IMR-90 (cell line): Measurements from ENCODE around the gene PIGM. TPM values are rescaled to one million over a fixed set of nuclear protein-coding genes. Genes with fewer than 3 reads are reported as not detected.

Experiments
- ATAC-seq: fragments of 200-7000 bp; cut with Tn5 transposase; 2 replicates; pipeline ENCODE4 v1.9.1; 2020; ENCODE audit warnings: low read depth, mild to moderate bottlenecking, moderate library complexity
- Bru-seq: library from RNA; stranded (reverse); fragments of 400-500 nt; gene quantifications from one replicate; lab custom pipeline; 2021; lab: Mats Ljungman, UMichigan
- BruChase-seq, 2 experiments: library from RNA; stranded (reverse); fragments of 400-500 nt; gene quantifications; one replicate each; lab custom pipeline; 2021; lab: Mats Ljungman, UMichigan
- BruUV-seq: library from RNA; stranded (reverse); fragments of 400-500 nt; replicated peaks from 2 replicates; lab custom pipeline; 2021; lab: Mats Ljungman, UMichigan
- CTCF ChIA-PET: fragments of 300-600 bp; formaldehyde crosslinking; extraction: SDS; loops from one replicate; lab custom pipeline; 2021; ENCODE audit warnings: antibody characterized with exemption; lab: Yijun Ruan, JAX
- POLR2A ChIA-PET: fragments of 300-600 bp; sonication (Branson Sonifier 250); formaldehyde crosslinking; loops from one replicate; lab custom pipeline; 2022; ENCODE audit warnings: antibody characterized with exemption; ENCODE audit not compliant: unreplicated experiment; lab: Charles Lee
- DNase-seq: peaks from one replicate; pipeline ENCODE4 v3.0.0; 2013
- H2AFZ ChIP-seq: replicated peaks from 2 replicates; pipeline ENCODE3; 2013; ENCODE audit warnings: low read length, mild to moderate bottlenecking; ENCODE audit not compliant: poor library complexity
- H2AK5ac ChIP-seq: 2 replicates; pipeline ENCODE4 v1.6.1; 2013; ENCODE audit warnings: low read depth, low read length, inconsistent platforms
- H2AK9ac ChIP-seq: replicated peaks from 2 replicates; pipeline ENCODE3; 2013; ENCODE audit warnings: mild to moderate bottlenecking, low read depth, low read length, moderate library complexity; ENCODE audit not compliant: poor library complexity
- H2BK120ac ChIP-seq: 2 replicates; pipeline ENCODE4 v1.6.1; 2013; ENCODE audit warnings: low read depth, low read length, inconsistent platforms
- H2BK15ac ChIP-seq: 3 replicates; pipeline ENCODE4 v1.6.1; 2013; ENCODE audit warnings: low read depth, low read length, inconsistent platforms
- H2BK20ac ChIP-seq: 2 replicates; pipeline ENCODE4 v1.6.1; 2013; ENCODE audit warnings: low read depth, mild to moderate bottlenecking, inconsistent platforms, low read length, moderate library complexity
- H2BK5ac ChIP-seq: 2 replicates; pipeline ENCODE4 v1.6.1; 2013; ENCODE audit warnings: mild to moderate bottlenecking, low read depth, low read length, inconsistent platforms; ENCODE audit not compliant: poor library complexity, severe bottlenecking
- H3K14ac ChIP-seq: replicated peaks from 2 replicates; pipeline ENCODE4 v1.6.1; 2013; ENCODE audit warnings: low read depth, low read length, inconsistent platforms
- H3K18ac ChIP-seq: 2 replicates; pipeline ENCODE4 v1.6.1; 2013; ENCODE audit warnings: low read depth, low read length, control low read depth
- H3K23ac ChIP-seq: 2 replicates; pipeline ENCODE4 v1.6.1; 2013; ENCODE audit warnings: low read depth, low read length, inconsistent platforms
- H3K27ac ChIP-seq: 2 replicates; pipeline ENCODE4 v1.5.1; 2013; ENCODE audit warnings: mild to moderate bottlenecking, control low read depth, low read length; ENCODE audit not compliant: insufficient read depth
- H3K27me3 ChIP-seq: 2 replicates; pipeline ENCODE4 v1.6.1; 2013; ENCODE audit warnings: low read length; ENCODE audit not compliant: control insufficient read depth, insufficient read depth
- H3K36me3 ChIP-seq: 2 replicates; pipeline ENCODE4 v1.6.1; 2013; ENCODE audit warnings: low read length, mixed read lengths; ENCODE audit not compliant: control insufficient read depth, insufficient read depth
- H3K4ac ChIP-seq: 2 replicates; pipeline ENCODE4 v1.6.1; 2013; ENCODE audit warnings: low read depth, low read length, inconsistent platforms
- H3K4me1 ChIP-seq: 2 replicates; pipeline ENCODE4 v1.6.1; 2013; ENCODE audit warnings: low read length, mixed read lengths; ENCODE audit not compliant: control insufficient read depth, insufficient read depth
- H3K4me2 ChIP-seq: 2 replicates; pipeline ENCODE4 v1.6.1; 2013; ENCODE audit warnings: low read depth, mild to moderate bottlenecking, control low read depth, low read length, moderate library complexity
- H3K4me3 ChIP-seq: 2 replicates; pipeline ENCODE4 v1.5.1; 2013; ENCODE audit warnings: low read depth, mild to moderate bottlenecking, control low read depth, low read length, moderate library complexity; ENCODE audit not compliant: insufficient read depth
- H3K56ac ChIP-seq: 2 replicates; pipeline ENCODE4 v1.6.1; 2013; ENCODE audit warnings: low read length, inconsistent platforms; ENCODE audit not compliant: insufficient read depth; ENCODE audit errors: extremely low read depth
- H3K79me1 ChIP-seq, 2 experiments: 2 replicates each; pipeline ENCODE4 v1.6.1; 2013; ENCODE audit warnings: low read length in 2 of 2, inconsistent platforms in 1 of 2, low read depth in 1 of 2
- H3K9ac ChIP-seq: 2 replicates; pipeline ENCODE4 v1.6.1; 2013; ENCODE audit warnings: low read depth, low read length, control low read depth
- H3K9me1 ChIP-seq: 2 replicates; pipeline ENCODE4 v1.6.1; 2013; ENCODE audit warnings: low read length, inconsistent platforms; ENCODE audit not compliant: insufficient read depth
- H3K9me3 ChIP-seq: 2 replicates; pipeline ENCODE4 v1.6.1; 2013; ENCODE audit warnings: low read length; ENCODE audit not compliant: control insufficient read depth, insufficient read depth
- H4K20me1 ChIP-seq: 2 replicates; pipeline ENCODE4 v1.6.1; 2013; ENCODE audit warnings: low read length, inconsistent platforms; ENCODE audit not compliant: insufficient read depth
- H4K5ac ChIP-seq: 2 replicates; pipeline ENCODE4 v1.6.1; 2013; ENCODE audit warnings: mild to moderate bottlenecking, low read depth, low read length, control low read depth
- H4K8ac ChIP-seq, 2 experiments: 2 replicates each; pipeline ENCODE4 v1.6.1; 2013; ENCODE audit warnings: low read depth in 2 of 2, low read length in 2 of 2, control low read depth in 1 of 2, inconsistent platforms in 1 of 2
- H4K91ac ChIP-seq: 2 replicates; pipeline ENCODE4 v1.6.1; 2013; ENCODE audit warnings: low read depth, low read length, inconsistent platforms; ENCODE audit not compliant: insufficient read depth
- BHLHE40 ChIP-seq: fragments of 150-350 bp; IDR thresholded peaks from 2 replicates; pipeline ENCODE4 v1.6.1; 2016; ENCODE audit warnings: mild to moderate bottlenecking, low read depth, low read length
- ELK1 ChIP-seq: fragments of 150-350 bp; IDR thresholded peaks from 2 replicates; pipeline ENCODE4 v1.6.1; 2016; ENCODE audit warnings: low read depth, mild to moderate bottlenecking, low read length, moderate library complexity, borderline replicate concordance
- MAZ ChIP-seq: IDR thresholded peaks from 2 replicates; pipeline ENCODE4 v1.6.1; 2012; ENCODE audit warnings: low read depth, mild to moderate bottlenecking, low read length, improper control_type of control experiment, moderate library complexity, borderline replicate concordance
- USF2 ChIP-seq: fragments of 150-350 bp; IDR thresholded peaks from 2 replicates; pipeline ENCODE4 v1.6.1; 2017; ENCODE audit warnings: mild to moderate bottlenecking, antibody characterized with exemption, low read length, low read depth
- WGBS, 2 experiments: methylation state at CpG; one replicate each; pipeline versions ENCODE4 v1.1.5 to v1.1.7; 2013; ENCODE audit warnings: missing lambda C conversion rate in 2 of 2; ENCODE audit not compliant: insufficient read length in 1 of 2; ENCODE audit errors: extremely low coverage in 2 of 2; 5-methylcytosine and 5-hydroxymethylcytosine counted together
- dilution Hi-C: fragments of 300-500 bp; cut with HindIII; formaldehyde crosslinking; loops from one replicate; pipeline ENCODE4 v1.14.3; 2018; ENCODE audit warnings: low sequenced_read_pairs; ENCODE audit not compliant: unreplicated experiment
- in situ Hi-C: fragments of 300-500 bp; cut with MboI; formaldehyde crosslinking; loops from 3 replicates; pipeline ENCODE4 v1.14.3; 2019; ENCODE audit warnings: low sequenced_read_pairs, inconsistent platforms, mixed read lengths
- intact Hi-C: fragments of 100-400 bp; cut with micrococcal nuclease; formaldehyde crosslinking; loops from 2 replicates; pipeline ENCODE4 v1.10.0; 2022
- long read RNA-seq: library from polyadenylated mRNA; unstranded; transcript quantifications from one replicate; pipeline ENCODE4 v2.0.0, GENCODE V29; 2021; ENCODE audit not compliant: unreplicated experiment
- polyA plus RNA-seq, 3 experiments: library from polyadenylated mRNA; depleted of rRNA; stranded (reverse); fragments of >200 nt; gene quantifications; 2 replicates each; pipeline ENCODE4 v1.2.3, GENCODE V29; 2012; ENCODE audit warnings: low replicate concordance in 1 of 3
- total RNA-seq: library from RNA; depleted of rRNA; stranded (reverse); fragments of >200 nt; gene quantifications from 2 replicates; pipeline ENCODE4 v1.2.3, GENCODE V29; 2012; rRNA removed

PIGM gene
- 2.9 and 4.4 TPM in 2 replicates for total RNA-seq
- 2.8 and 2.9 TPM in 2 replicates for polyA plus RNA-seq (2012; rRNA removed)
- 1.6 TPM in 2 replicates for polyA plus RNA-seq (2012; cell fraction: cytosol; rRNA removed)
- 0.60 and 1.4 TPM in 2 replicates for polyA plus RNA-seq (2012; cell fraction: nucleus; rRNA removed; ENCODE audit: low replicate concordance)
- percentile 54 among the genes with signal in this experiment for Bru-seq, nascent RNA
- percentile 80 among the genes with signal in this experiment for BruChase-seq, experiment 1, labeled RNA remaining after a 6-hour chase
- percentile 78 among the genes with signal in this experiment for BruChase-seq, experiment 2, labeled RNA remaining after a 2-hour chase
- long read RNA-seq, full-length matches to known transcripts, result 12 of 12 reads
- long read RNA-seq, partial matches to known transcripts, result 0 of 12 reads
- long read RNA-seq, other reads (novel, unspliced or antisense), result 0 of 12 reads

- H3K9me3 ChIP-seq, result no peaks in the 10 kb centered on the region
- no peak within 1 kb of the TSS for H2BK20ac ChIP-seq
- peak within 1 kb of the TSS; percentile 70 for H2AK9ac ChIP-seq
- 0 out of 2 replicates have a peak within 1 kb of the TSS, but pooled peaks have one; percentile 10 for H3K18ac ChIP-seq
- 0 out of 2 replicates have a peak, but pooled peaks have one; percentile 22 for TF ChIP-seq BHLHE40
- no peak for TF ChIP-seq USF2
- TF ChIP-seq MAZ, result 0 out of 2 replicates have a peak, but pooled peaks have one; percentile 56
- TF ChIP-seq ELK1, result no peak
- H2BK5ac ChIP-seq, result no peak within 1 kb of the TSS
- H3K4me2 ChIP-seq, result peak within 1 kb of the TSS; percentile 96
- dilution Hi-C loops (no loop called here), intact Hi-C loops (loop anchor here (2.0 kb wide), 1 partner anchor 251 kb away; the partner anchor contains the start of gene DUSP23), in situ Hi-C loops (loop anchor here (10.0 kb wide), 1 partner anchor 247 kb away; the partner anchor contains the start of gene DUSP23)
- CTCF ChIA-PET, result interaction anchor here (0.6 to 2.0 kb wide), 5 partner anchors 15 to 54 kb away, joined by 3 to 7 read pairs (median 5); no protein-coding TSS in a partner anchor
- H3K9me1 ChIP-seq, result peaks cover 4% of the 10 kb centered on the region; the same call in 1 of the 2 replicates
- H2BK120ac ChIP-seq, result peak within 1 kb of the TSS; percentile 28; the same call in 1 of the 2 replicates
- peak within 1 kb of the TSS; percentile 68 to 82 for H4K8ac ChIP-seq
- H3K9ac ChIP-seq, result peak within 1 kb of the TSS; percentile 88
- peak within 1 kb of the TSS; percentile 43 for H4K5ac ChIP-seq
- peak within 1 kb of the TSS; percentile 91 for H3K4me3 ChIP-seq
- peak; percentile 95 for ATAC-seq
- no peak within 1 kb of the TSS for H2AK5ac ChIP-seq
- H2BK15ac ChIP-seq, result no peak within 1 kb of the TSS
- no TSS peak for BruUV-seq
- no peaks in the 10 kb centered on the region; the same call in 1 of the 2 replicates for H3K27me3 ChIP-seq
- H3K56ac ChIP-seq, result no peak within 1 kb of the TSS; the same call in 1 of the 2 replicates
- peaks cover 9 to 13% of the 10 kb centered on the region in 2 experiments for H3K79me1 ChIP-seq
- peak within 1 kb of the TSS; percentile 55 for H3K27ac ChIP-seq
- 0% methylated on average over 32 of the region's 60 CpGs; no CpG with 5 or more reads in 1 of the 2 experiments for WGBS, 2 experiments
- no peaks in the 10 kb centered on the region for H3K36me3 ChIP-seq
- peak; percentile 85 for DNase-seq
- H4K20me1 ChIP-seq, result no peaks in the 10 kb centered on the region
- POLR2A ChIA-PET, result interaction anchor here (0.8 kb wide), 1 partner anchor 26 kb away, joined by 4 read pairs; no protein-coding TSS in a partner anchor
- H4K91ac ChIP-seq, result 0 out of 2 replicates have a peak within 1 kb of the TSS, but pooled peaks have one; percentile 8
- peak within 1 kb of the TSS; percentile 66 for H3K4ac ChIP-seq
- H3K14ac ChIP-seq, result peak within 1 kb of the TSS; percentile 82
- H3K4me1 ChIP-seq, result peaks cover 6% of the 10 kb centered on the region
- peak within 1 kb of the TSS; percentile 55 for H3K23ac ChIP-seq
- H2AFZ ChIP-seq, result peak within 1 kb of the TSS; percentile 96
Measured at GRCh38 chr1:160031365-160032164, at the start of gene PIGM. PIGM (minus strand) TSS chr1:160031990; CDS start chr1:160031739, 251 bp downstream.
